Psoas muscle (tissue), 8 donors: ENCODE measurements around the gene CAMKMT. TPM values are rescaled to one million over a fixed set of nuclear protein-coding genes. Genes with fewer than 3 reads are reported as not detected.

ENCODE experiments used
- ATAC-seq, 4 donors: fragments of 200-7000 bp; cut with Tn5 transposase; one replicate each; pipeline ENCODE4 v1.9.1; 2020; ENCODE audit warnings: moderate library complexity in 3 of 4, mild to moderate bottlenecking in 2 of 4
- DNase-seq, 2 donors: peaks; one replicate each; pipeline ENCODE4 v3.0.0-alpha.2; 2020
- H3K27ac ChIP-seq: fragments of 200-600 bp; one replicate; pipeline ENCODE4 v1.8.0; 2022
- H3K27me3 ChIP-seq, 3 donors: fragments of 200-600 bp in 1 of 3; one replicate each; pipeline versions ENCODE4 v1.6.1 to v1.8.0; 2013 to 2022; ENCODE audit warnings: low read length in 2 of 3, mild to moderate bottlenecking in 2 of 3, moderate library complexity in 1 of 3; ENCODE audit not compliant: insufficient read depth in 3 of 3
- H3K36me3 ChIP-seq, 2 donors: fragments of 200-600 bp in 1 of 2; one replicate each; pipeline versions ENCODE4 v1.6.1 to v1.8.0; 2013 to 2022; ENCODE audit warnings: low read depth in 1 of 2, mild to moderate bottlenecking in 1 of 2, moderate library complexity in 1 of 2; ENCODE audit not compliant: insufficient read depth in 1 of 2
- H3K4me1 ChIP-seq: fragments of 200-600 bp; one replicate; pipeline ENCODE4 v1.8.0; 2022
- H3K4me3 ChIP-seq: fragments of 200-600 bp; one replicate; pipeline ENCODE4 v1.8.0; 2022; ENCODE audit warnings: mild to moderate bottlenecking
- H3K9me3 ChIP-seq: fragments of 200-600 bp; one replicate; pipeline ENCODE4 v1.8.0; 2022
- WGBS, 3 donors: extraction: QIAGEN DNeasy Blood & Tissue Kit; methylation state at CpG; one replicate each; pipeline versions ENCODE4 v1.1.6 to v1.1.7; 2013; 5-methylcytosine and 5-hydroxymethylcytosine counted together
- intact Hi-C, 2 donors: fragments of 100-400 bp; cut with DNase I; formaldehyde crosslinking; loops; one replicate each; pipeline versions ENCODE4 v1.11.0 to v1.14.2; 2022
- polyA plus RNA-seq, 3 donors: library from polyadenylated mRNA; stranded (reverse); fragments of 200-250 nt; gene quantifications; one replicate each; pipeline ENCODE4 v1.2.3, GENCODE V29; 2013
- total RNA-seq, 4 donors: library from RNA; stranded (reverse); fragmentation: NEBNext Ultra II Directional in 2 of 4; extraction: Animal tissue kit (Norgen Biotek cat#: 25700) in 2 of 4; gene quantifications; one replicate each; pipeline versions ENCODE4 v1.2.1 to v1.2.4, GENCODE V29; 2021 to 2023
- TF ChIP-seq, protein P1 (sequence below): fragments of 200-600 bp; IDR thresholded peaks from one replicate; pipeline ENCODE4 v1.8.0; 2022; ENCODE audit warnings: antibody characterized with exemption
- donor health status: healthy with polysubstance abuse.
- donor health status: DM: no; HTN: no; CAD: no; lungs with moderate emphysema.
- donor health status: Bipolar disorder and iron deficiency.
- donor health status: healthy.
- donor health status: DM: yes; HTN: yes; CAD: no.
- donor health status: DM: no; HTN: no; CAD: no.
- donor health status: DM: no; HTN: no; CAD: no.
- donor health status: DM: yes; HTN: yes; CAD: no.

The CAMKMT gene
- total and polyA plus RNA-seq, 7 donors: 2.8 to 7.3 (median 4.5) TPM

DNA sequence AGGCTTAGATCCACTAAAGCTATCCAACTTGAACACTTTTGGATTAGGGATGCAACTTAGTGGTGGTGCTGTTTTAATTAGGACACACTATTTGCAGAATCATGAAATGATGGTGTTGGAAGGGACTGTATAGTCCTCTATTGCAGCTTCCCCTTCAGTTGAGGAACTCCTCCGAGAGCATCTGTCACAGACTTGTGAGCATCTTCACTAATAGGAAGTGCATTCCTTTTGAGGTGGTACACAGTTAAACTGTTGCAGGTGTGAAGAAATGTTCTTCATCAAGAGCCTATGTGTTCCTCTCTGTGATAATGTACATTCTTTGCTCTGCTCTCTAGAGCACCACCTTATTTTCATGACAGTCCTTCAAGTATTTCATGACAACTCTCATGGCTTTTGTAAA is 197.4 kb downstream of the CAMKMT start:
- no peak overlapping the region for H3K4me3 ChIP-seq
- TF ChIP-seq, protein P1, sequence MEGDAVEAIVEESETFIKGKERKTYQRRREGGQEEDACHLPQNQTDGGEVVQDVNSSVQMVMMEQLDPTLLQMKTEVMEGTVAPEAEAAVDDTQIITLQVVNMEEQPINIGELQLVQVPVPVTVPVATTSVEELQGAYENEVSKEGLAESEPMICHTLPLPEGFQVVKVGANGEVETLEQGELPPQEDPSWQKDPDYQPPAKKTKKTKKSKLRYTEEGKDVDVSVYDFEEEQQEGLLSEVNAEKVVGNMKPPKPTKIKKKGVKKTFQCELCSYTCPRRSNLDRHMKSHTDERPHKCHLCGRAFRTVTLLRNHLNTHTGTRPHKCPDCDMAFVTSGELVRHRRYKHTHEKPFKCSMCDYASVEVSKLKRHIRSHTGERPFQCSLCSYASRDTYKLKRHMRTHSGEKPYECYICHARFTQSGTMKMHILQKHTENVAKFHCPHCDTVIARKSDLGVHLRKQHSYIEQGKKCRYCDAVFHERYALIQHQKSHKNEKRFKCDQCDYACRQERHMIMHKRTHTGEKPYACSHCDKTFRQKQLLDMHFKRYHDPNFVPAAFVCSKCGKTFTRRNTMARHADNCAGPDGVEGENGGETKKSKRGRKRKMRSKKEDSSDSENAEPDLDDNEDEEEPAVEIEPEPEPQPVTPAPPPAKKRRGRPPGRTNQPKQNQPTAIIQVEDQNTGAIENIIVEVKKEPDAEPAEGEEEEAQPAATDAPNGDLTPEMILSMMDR: no peak
- DNase-seq (no peak), ATAC-seq (no peak)
- 89 to 96% (median 91%) methylated on average over 1 of the region's 1 CpG for WGBS, 3 donors
- H3K4me1 ChIP-seq: peaks cover under 1% of the 10 kb centered on the region
- H3K27ac ChIP-seq: no peak overlapping the region
- intact Hi-C loops: no loop called here
- H3K36me3 ChIP-seq: no peaks in the 10 kb centered on the region
- H3K9me3 ChIP-seq: no peaks in the 10 kb centered on the region
- no peaks in the 10 kb centered on the region for H3K27me3 ChIP-seq

DNA sequence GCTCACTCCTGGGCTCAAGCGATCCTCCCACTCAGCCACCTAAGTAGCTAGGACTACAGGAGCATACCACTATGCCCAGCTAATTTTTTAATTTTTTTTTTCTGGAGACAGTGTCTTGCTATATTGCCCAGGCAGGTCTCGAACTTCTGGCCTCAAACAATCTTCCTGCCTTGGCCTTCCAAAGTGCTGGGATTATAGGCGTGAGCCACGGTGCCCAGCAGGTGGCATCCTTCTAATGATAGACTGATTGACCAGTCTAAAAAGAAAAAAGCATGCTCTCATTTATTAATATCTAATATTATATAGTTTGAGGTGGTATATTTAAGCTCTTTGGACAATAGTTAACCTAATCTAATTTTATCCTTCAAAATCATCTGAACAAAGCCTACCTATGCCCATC is 198.6 kb downstream of the CAMKMT start:
- Histone ChIP-seq H3K27ac (no peak overlapping the region), H3K27me3 (no peaks in the 10 kb centered on the region), H3K4me3 (no peak overlapping the region), H3K4me1 (no peaks in the 10 kb centered on the region), H3K9me3 (no peaks in the 10 kb centered on the region), H3K36me3 (no peaks in the 10 kb centered on the region)
- DNase-seq (no peak), ATAC-seq (no peak)
- 85 to 87% (median 86%) methylated on average over 4 of the region's 4 CpGs for WGBS, 3 donors
- TF ChIP-seq, protein P1: peak; percentile 22
- intact Hi-C loops: no loop called here

DNA sequence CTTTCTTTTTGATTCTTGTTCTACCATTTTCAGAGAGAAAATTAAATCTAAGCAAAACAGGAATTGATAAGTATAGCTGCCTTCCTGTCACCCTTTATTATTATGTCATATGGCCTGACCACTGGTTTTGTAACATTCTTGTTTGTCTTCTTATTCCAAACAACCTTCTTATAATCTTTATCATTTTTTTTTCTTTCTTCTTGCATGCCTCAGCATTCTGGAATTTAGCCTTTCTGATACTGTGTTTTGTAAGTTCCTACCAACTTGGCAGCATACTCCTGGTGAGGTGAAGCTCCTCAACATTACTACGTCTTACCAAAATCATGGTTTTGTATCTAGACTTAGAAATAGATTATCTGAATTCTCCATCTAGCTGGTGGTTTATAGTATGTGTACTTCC is 199.2 kb downstream of the CAMKMT start:
- TF ChIP-seq, protein P1: no peak
- H3K36me3 ChIP-seq: no peaks in the 10 kb centered on the region
- no peaks in the 10 kb centered on the region for H3K9me3 ChIP-seq
- H3K27ac ChIP-seq: no peak overlapping the region
- H3K4me3 ChIP-seq: no peak overlapping the region
- WGBS, 3 donors: 89 to 95% (median 91%) methylated on average over 1 of the region's 1 CpG
- no peaks in the 10 kb centered on the region for H3K4me1 ChIP-seq
- intact Hi-C loops: no loop called here
- DNase-seq: no peak
- no peak for ATAC-seq
- H3K27me3 ChIP-seq: no peaks in the 10 kb centered on the region

DNA sequence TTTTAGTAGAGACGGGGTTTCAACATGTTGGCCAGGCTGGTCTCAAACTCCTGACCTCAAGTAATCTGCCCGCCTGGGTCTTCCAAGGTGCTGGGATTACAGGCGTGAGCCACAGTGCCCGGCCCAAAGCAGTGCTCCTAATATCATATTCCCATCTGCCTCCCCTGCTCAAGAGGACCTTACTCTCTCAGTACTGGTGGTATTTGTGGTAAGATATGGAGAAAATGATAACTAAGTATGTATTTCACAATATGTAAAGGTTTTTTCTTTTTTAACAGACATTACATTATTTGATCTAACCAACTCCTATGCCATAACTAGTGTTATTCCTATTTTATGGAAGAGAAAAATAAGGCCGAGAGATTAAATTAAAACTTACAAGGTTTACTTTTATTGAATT is 201.0 kb downstream of the CAMKMT start:
- DNase-seq: no peak
- TF ChIP-seq, protein P1: no peak
- Histone ChIP-seq H3K27me3 (no peaks in the 10 kb centered on the region), H3K4me3 (no peak overlapping the region), H3K9me3 (no peaks in the 10 kb centered on the region), H3K4me1 (no peaks in the 10 kb centered on the region), H3K36me3 (no peaks in the 10 kb centered on the region), H3K27ac (no peak overlapping the region)
- no peak for ATAC-seq
- WGBS, 3 donors: 83 to 92% (median 89%) methylated on average over 5 of the region's 5 CpGs
- intact Hi-C loops: no loop called here

DNA sequence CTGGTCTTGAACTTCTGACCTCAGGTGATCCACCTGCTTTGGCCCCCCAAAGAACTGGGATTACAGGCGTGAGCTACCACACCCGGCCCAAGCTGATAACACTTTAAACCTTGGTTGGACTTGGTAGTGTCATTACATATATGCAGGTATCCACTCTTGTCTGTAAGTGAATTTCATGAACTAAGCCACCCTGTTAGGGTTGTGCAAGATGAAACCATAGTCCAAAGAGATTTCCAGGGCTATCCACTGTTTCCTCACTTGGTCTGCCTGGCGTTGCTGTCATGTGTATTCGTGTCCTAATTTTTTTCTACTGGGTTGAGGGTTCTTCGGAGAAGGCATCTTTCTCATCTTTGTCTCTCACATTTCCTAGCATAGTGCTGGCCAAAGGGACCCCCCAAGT is 203.0 kb downstream of the CAMKMT start:
- H3K4me3 ChIP-seq: no peak overlapping the region
- no peak overlapping the region for H3K27ac ChIP-seq
- no peaks in the 10 kb centered on the region for H3K9me3 ChIP-seq
- no peaks in the 10 kb centered on the region for H3K4me1 ChIP-seq
- TF ChIP-seq, protein P1: no peak
- WGBS, 3 donors: 94 to 96% (median 95%) methylated on average over 5 of the region's 5 CpGs
- no peak for ATAC-seq
- no peaks in the 10 kb centered on the region for H3K27me3 ChIP-seq
- no peak for DNase-seq
- no peaks in the 10 kb centered on the region for H3K36me3 ChIP-seq
- intact Hi-C loops: no loop called here
